ENCODE data around the gene CYP26B1.

- no peak for TF ChIP-seq EZH2 (IDR thresholded peaks at IDR 0.05)
- no peak for TF ChIP-seq POLR2AphosphoS5 (IDR thresholded peaks at IDR 0.05; ENCODE audit: borderline replicate concordance, low read depth, low read length)
- TF ChIP-seq FOXP2 (optimal IDR thresholded peaks at IDR 0.05; ENCODE audit: control extremely low read depth, extremely low read length, insufficient read depth): no peak
Observed at GRCh38 chr2:72175636-72176035, 28.0 kb upstream of the CYP26B1 start.

Measured in SK-N-MC (cell line).